Thoracic aorta (tissue), 2 donors: Measurements from ENCODE around the gene PNMA6F. TPM values are rescaled to one million over a fixed set of nuclear protein-coding genes. Genes with fewer than 3 reads are reported as not detected.
"Not testable (repeated sequence)": the region's sequence is repeated elsewhere in the genome, so short reads cannot be mapped to it uniquely, and the experiment has no call there.

Experiments used
- ATAC-seq: fragments of 150-250 bp; one replicate; pipeline ENCODE4 v1.8.0; 2017; ENCODE audit warnings: low read depth; ENCODE audit not compliant: insufficient number of reproducible peaks, low FRiP score
- DNase-seq: peaks from one replicate; pipeline ENCODE4 v3.0.0-alpha.2; 2020; ENCODE audit warnings: low spot score
- H3K27ac ChIP-seq, 2 donors: fragments of 200-600 bp; sonication (generic); 1 replicate in 1 of 2; 2 replicates in 1 of 2; pipeline ENCODE4 v1.5.1; 2016; ENCODE audit warnings: mild to moderate bottlenecking in 2 of 2, moderate library complexity in 2 of 2
- H3K27me3 ChIP-seq: fragments of 200-600 bp; sonication (generic); replicated peaks from 2 replicates; pipeline ENCODE4 v1.6.0; 2016; ENCODE audit warnings: mild to moderate bottlenecking; ENCODE audit not compliant: insufficient read depth
- H3K36me3 ChIP-seq: fragments of 200-600 bp; sonication (generic); one replicate; pipeline ENCODE4 v1.5.1; 2016
- H3K4me1 ChIP-seq, 2 donors: fragments of 200-600 bp; sonication (generic); 1 replicate in 1 of 2; 2 replicates in 1 of 2; pipeline versions ENCODE4 v1.5.1 to v1.6.0; 2016; ENCODE audit warnings: low read depth in 2 of 2, mild to moderate bottlenecking in 1 of 2; ENCODE audit not compliant: control insufficient read depth in 1 of 2
- H3K4me3 ChIP-seq: fragments of 200-600 bp; sonication (generic); 2 replicates; pipeline ENCODE4 v1.5.1; 2016; ENCODE audit warnings: mild to moderate bottlenecking
- H3K9me3 ChIP-seq: fragments of 200-600 bp; sonication (generic); 2 replicates; pipeline ENCODE4 v1.5.1; 2016
- total RNA-seq, 2 donors: library from RNA; depleted of rRNA; stranded (reverse); fragments of >200 nt; gene quantifications; one replicate each; pipeline versions ENCODE4 v1.1.0 to v1.2.3, GENCODE V29; 2016

The PNMA6F gene
- total RNA-seq, 2 donors from 2014 or later: not detected

GRCh38 chrX:153285678-153286077 is 35.9 kb downstream of the PNMA6F start:
- ATAC-seq: not testable (repeated sequence)

GRCh38 chrX:153283982-153284381 is 37.6 kb downstream of the PNMA6F start:
- ATAC-seq, H3K4me3 ChIP-seq: not testable (repeated sequence)

More at GRCh38 chrX:153285678-153286077, 35.9 kb downstream of the PNMA6F start:
- not testable (repeated sequence) for H3K27ac ChIP-seq, H3K9me3 ChIP-seq, H3K4me3 ChIP-seq, H3K4me1 ChIP-seq, DNase-seq, H3K36me3 ChIP-seq, H3K27me3 ChIP-seq

GRCh38 chrX:153281784-153282183 is 39.8 kb downstream of the PNMA6F start:
- H3K9me3 ChIP-seq, DNase-seq, H3K4me1 ChIP-seq, H3K27ac ChIP-seq, H3K36me3 ChIP-seq, H3K27me3 ChIP-seq, ATAC-seq, H3K4me3 ChIP-seq: not testable (repeated sequence)

More at GRCh38 chrX:153283982-153284381, 37.6 kb downstream of the PNMA6F start:
- H3K9me3 ChIP-seq, H3K4me1 ChIP-seq, H3K36me3 ChIP-seq, H3K27ac ChIP-seq, DNase-seq, H3K27me3 ChIP-seq: not testable (repeated sequence)

- H3K27me3 ChIP-seq: not testable (repeated sequence)
Observed at GRCh38 chrX:153279304-153279703, 42.3 kb downstream of the PNMA6F start.

DNA sequence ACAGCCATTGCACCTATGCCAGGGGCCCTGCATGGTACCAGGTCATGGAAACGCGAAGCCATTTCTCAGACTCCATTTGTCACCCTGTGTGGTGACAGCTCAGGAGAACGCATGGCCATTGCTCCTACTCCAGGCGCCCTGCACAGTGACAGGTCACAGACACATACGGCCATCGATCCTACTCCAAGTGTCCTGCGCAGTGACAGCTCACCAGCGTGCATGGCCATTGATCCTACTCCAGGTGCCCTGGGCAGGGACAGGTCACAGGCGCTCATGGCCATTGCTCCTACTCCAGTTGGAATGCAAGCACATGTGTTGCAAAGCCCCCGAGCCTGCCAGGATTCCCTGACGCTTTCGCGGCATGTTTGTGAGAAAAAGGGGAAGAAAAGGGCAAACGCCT is 45.5 kb downstream of the PNMA6F start:
- H3K27ac ChIP-seq, H3K9me3 ChIP-seq, H3K4me1 ChIP-seq, H3K27me3 ChIP-seq, ATAC-seq, H3K4me3 ChIP-seq, DNase-seq, H3K36me3 ChIP-seq: not testable (repeated sequence)

More at GRCh38 chrX:153279304-153279703, 42.3 kb downstream of the PNMA6F start:
- not testable (repeated sequence) for H3K27ac ChIP-seq, ATAC-seq, DNase-seq, H3K4me3 ChIP-seq, H3K9me3 ChIP-seq, H3K4me1 ChIP-seq, H3K36me3 ChIP-seq

- not testable (repeated sequence) for H3K36me3 ChIP-seq, DNase-seq, ATAC-seq
Observed at GRCh38 chrX:153275418-153275817, 46.1 kb downstream of the PNMA6F start.

DNA sequence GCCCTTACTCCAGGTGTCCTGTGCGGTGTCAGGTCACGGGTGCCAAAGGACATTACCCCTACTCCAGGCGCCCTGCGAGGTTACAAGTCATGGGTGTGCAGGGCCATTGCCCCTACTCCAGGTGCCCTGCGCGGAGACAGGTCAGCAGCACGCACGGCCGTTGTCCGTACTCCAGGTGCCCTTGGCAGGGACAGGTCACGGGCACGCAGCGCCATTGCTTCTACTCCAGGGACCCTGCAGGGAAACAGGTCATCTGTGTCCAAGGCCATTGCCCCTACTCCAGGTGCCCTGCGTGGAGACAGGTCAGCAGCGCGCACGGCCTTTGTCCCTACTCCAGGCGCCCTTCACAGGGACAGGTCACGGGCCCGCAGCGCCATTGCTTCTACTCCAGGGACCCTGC is 49.0 kb downstream of the PNMA6F start:
- H3K4me3 ChIP-seq, H3K9me3 ChIP-seq, DNase-seq, H3K4me1 ChIP-seq, ATAC-seq, H3K27me3 ChIP-seq, H3K36me3 ChIP-seq, H3K27ac ChIP-seq: not testable (repeated sequence)

More at GRCh38 chrX:153275418-153275817, 46.1 kb downstream of the PNMA6F start:
- H3K4me3 ChIP-seq, H3K27me3 ChIP-seq, H3K9me3 ChIP-seq, H3K4me1 ChIP-seq, H3K27ac ChIP-seq: not testable (repeated sequence)

DNA sequence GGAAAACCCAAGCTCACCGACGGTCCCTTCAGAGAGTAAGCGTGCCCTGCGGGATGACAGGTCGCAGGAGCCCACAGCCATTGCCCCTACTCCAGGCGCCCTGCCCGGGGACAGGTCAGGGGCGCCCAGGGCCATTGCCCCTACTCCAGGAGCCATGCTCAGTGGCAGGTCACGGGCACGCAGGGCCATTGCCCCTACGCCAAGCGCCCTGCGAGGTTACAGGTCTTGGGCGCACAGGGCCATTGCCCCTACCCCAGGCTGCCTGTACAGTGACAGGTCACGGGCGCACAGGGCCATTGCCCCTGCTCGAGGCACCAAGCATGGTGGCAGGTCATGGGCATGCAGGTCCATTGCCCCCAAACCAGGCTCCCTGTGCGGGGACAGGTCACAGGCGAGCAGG is 49.5 kb downstream of the PNMA6F start:
- DNase-seq, ATAC-seq, H3K4me3 ChIP-seq, H3K9me3 ChIP-seq, H3K27ac ChIP-seq, H3K27me3 ChIP-seq, H3K36me3 ChIP-seq, H3K4me1 ChIP-seq: not testable (repeated sequence)

Other genes starting within 250 kb of the PNMA6F start
- gene PNMA6A, start 249.3 kb downstream of the PNMA6F start, total RNA-seq: 1 to 10 TPM; 8.1 to 8.7 TPM
- gene MAGEA1, start 142.5 kb downstream of the PNMA6F start, total RNA-seq: not detected
- 10 to 100 TPM; 14.5 to 17.1 TPM for gene ZNF275, start 12.4 kb upstream of the PNMA6F start, total RNA-seq
- gene PNMA6E, start 79.6 kb upstream of the PNMA6F start, total RNA-seq: not detected
- 1 to 10 TPM in 1 of 2 donors, under 1 TPM in 1; 0.95 to 1.2 TPM for gene ZFP92, start 89.7 kb upstream of the PNMA6F start, total RNA-seq
- 10 to 100 TPM; 22.1 to 24.8 TPM for gene TREX2, start 124.3 kb upstream of the PNMA6F start, total RNA-seq
- 100 to 1,000 TPM; 111 TPM for gene HAUS7, start 148.8 kb upstream of the PNMA6F start, total RNA-seq
- 1,000 to 10,000 TPM; 1,777 to 1,907 TPM for gene BGN, start 173.2 kb upstream of the PNMA6F start, total RNA-seq
- gene ATP2B3, start 195.9 kb upstream of the PNMA6F start, total RNA-seq: under 1 TPM; 0.68 to 0.85 TPM